Dermis blood vessel endothelial cell (primary cell): ENCODE results near the gene WNK4. TPM values are rescaled to one million over a fixed set of nuclear protein-coding genes. Genes with fewer than 3 reads are reported as not detected.
A peak's percentile ranks its signal among the peaks of the same experiment; 100 is the strongest.

Experiments
- DNase-seq: peaks from one replicate; pipeline ENCODE4 v3.0.0; 2010
- total RNA-seq: library from RNA; depleted of rRNA; stranded (reverse); fragments of >200 nt; gene quantifications from 2 replicates; pipeline ENCODE4 v1.2.3, GENCODE V29; 2014

The WNK4 gene
- total RNA-seq, 1 donor from 2014 or later, result 3.4 TPM

- DNase-seq, result peak; percentile 70
Observed at GRCh38 chr17:42773290-42774035, 6.9 kb upstream of the WNK4 start, which contains the start of gene VPS25. Gene VPS25 (plus strand): TSS chr17:42773449. CDS start chr17:42773476, 27 bp downstream.

DNA sequence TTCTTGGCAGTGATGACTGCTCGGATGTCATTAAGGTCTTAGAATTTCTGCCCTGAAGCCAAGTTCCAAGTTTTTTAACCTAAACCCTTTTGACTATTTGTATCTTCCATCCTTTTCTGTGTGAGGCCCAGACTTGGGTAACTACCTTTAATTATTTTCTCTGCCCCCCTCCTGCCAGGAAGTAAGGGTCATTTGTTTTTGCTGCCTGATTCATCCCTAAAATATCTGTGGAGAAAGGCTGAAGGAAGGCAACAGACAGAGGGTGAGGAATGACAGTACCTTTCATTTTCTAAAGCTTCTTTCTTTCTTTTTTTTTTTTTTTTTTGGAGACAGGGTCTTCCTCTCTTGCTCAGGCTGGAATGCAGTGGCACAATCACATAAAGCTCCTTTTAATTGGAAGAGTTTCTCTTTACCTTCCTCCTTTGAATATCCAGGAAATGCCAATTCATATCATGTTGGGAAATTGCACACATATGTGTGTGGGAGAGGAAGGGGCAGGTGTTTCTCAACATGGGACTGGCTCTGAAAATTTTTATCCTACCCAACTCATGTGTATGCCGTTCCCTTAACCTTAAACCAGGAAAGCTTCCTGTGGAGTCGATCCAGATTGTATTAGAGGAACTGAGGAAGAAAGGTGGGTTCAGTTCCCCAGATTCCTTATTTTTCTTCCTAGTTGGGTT lies 6.2 kb upstream of the WNK4 start:
- DNase-seq, result peak; percentile 64

DNA sequence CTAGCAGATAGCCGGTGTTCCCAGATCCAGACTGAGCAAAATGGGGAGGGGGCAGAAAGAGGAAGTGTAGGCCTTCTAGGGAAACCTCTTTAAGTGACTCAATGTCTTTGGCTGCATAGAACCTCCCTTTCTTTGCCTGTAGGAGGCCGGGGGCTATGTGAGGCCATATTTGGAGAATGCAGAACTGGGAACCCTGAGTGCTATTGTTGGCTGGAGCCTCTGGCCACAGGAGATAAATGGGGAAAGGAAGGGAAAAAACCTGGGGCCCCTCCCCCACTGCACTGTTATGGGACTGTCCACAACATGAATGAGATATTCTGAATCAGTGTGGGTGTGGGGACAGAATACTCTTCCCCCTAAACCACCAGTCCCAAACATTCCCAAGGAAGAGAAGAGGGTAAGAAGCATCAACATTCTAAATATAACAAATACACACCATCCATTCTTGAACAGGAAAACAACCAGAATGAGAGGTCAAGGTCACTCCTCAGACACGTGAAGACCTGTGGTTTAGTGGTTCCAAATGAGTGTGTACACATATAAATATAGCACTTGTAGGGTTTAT lies 4.8 kb upstream of the WNK4 start:
- peak; percentile 66 for DNase-seq

DNA sequence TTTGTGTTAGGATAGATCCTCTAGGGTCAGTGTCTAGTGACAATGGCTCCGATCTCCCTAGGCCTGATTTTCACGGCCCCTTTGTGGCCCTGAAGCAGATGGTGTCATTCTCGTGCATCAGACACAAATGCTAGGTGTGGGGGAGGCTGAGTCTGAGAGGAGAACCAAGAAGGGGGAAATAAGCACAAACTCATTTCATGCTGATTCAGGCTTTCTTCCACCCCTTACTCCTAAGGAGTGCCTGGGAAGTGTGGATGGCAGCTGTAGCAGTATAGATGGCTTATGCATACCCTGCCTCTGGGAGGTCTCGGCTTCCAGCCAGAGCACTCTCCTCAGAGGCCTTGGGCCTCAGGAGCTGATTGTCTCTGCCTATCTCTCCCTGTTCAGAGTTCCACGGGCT lies 1.8 kb upstream of the WNK4 start:
- DNase-seq, result no peak

GRCh38 chr17:42779304-42779935 lies 990 bp upstream of the WNK4 start:
- DNase-seq, result no peak

DNA sequence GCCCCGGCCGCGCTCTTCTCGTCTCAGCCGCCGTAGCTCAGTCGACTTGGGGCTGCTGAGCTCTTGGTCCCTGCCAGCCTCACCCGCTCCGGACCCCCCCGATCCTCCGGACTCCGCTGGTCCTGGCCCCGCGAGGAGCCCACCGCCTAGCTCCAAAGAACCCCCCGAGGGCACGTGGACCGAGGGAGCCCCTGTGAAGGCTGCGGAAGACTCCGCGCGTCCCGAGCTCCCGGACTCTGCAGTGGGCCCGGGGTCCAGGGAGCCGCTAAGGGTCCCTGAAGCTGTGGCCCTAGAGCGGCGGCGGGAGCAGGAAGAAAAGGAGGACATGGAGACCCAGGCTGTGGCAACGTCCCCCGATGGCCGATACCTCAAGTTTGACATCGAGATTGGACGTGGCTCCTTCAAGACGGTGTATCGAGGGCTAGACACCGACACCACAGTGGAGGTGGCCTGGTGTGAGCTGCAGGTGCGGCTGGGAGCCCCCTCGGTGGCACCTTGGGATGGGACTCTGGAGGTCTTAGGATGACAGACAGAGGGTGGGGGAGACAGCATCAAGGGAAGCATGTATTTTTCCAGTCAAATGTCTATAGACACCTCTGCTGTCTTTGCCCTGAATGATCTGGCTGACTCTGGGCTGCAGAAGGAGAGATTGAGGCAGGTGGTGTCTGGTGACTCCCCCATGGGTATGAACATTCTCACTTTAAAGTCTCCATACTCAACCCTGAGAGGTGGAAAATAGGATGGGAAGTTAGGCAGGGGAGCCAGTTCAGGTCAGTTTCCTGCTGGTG lies 635 bp downstream of the WNK4 start:
- DNase-seq, result peak; percentile 39

GRCh38 chr17:42781639-42782165 lies 1.3 kb downstream of the WNK4 start:
- DNase-seq, result peak; percentile 5

GRCh38 chr17:42782166-42783061 lies 2.0 kb downstream of the WNK4 start:
- peak; percentile 13 for DNase-seq

GRCh38 chr17:42783062-42783790 lies 2.8 kb downstream of the WNK4 start:
- DNase-seq, result peak; percentile 69

DNA sequence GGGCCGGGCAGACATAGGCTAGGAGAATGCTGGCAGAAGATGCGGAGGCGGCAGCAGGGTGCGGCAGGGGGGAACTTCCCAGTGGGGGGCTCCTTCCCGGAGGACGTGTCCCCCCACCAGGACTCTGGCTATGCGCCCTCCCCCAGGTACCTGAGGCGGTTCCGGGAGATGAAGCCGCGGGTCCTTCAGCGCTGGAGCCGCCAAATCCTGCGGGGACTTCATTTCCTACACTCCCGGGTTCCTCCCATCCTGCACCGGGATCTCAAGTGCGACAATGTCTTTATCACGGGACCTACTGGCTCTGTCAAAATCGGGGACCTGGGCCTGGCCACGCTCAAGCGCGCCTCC lies 3.4 kb downstream of the WNK4 start:
- DNase-seq, result peak; percentile 11

DNA sequence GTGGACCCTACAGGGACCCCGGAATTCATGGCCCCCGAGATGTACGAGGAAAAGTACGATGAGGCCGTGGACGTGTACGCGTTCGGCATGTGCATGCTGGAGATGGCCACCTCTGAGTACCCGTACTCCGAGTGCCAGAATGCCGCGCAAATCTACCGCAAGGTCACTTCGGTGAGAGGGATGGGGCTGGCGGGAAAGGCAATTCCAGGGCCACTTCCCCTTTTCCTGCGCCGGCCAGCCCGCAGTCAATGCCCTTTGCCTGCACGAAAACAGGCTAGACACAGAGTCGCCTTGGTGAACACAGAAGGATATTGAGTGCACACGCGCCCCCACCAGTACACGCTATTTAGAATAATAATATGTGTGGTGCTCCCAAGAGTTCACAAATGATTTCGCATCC lies 4.0 kb downstream of the WNK4 start:
- peak; percentile 31 for DNase-seq

GRCh38 chr17:42784811-42785592 lies 4.6 kb downstream of the WNK4 start:
- no peak for DNase-seq

GRCh38 chr17:42787266-42787665 lies 6.9 kb downstream of the WNK4 start:
- DNase-seq, result no peak

- DNase-seq, result no peak
Observed at GRCh38 chr17:42791948-42792347, 11.5 kb downstream of the WNK4 start.

- no peak for DNase-seq
Observed at GRCh38 chr17:42792545-42792944, 12.1 kb downstream of the WNK4 start.

GRCh38 chr17:42795061-42795460 lies 14.7 kb downstream of the WNK4 start:
- DNase-seq, result no peak

- no peak for DNase-seq
Observed at GRCh38 chr17:42795465-42795864, 15.1 kb downstream of the WNK4 start.

DNA sequence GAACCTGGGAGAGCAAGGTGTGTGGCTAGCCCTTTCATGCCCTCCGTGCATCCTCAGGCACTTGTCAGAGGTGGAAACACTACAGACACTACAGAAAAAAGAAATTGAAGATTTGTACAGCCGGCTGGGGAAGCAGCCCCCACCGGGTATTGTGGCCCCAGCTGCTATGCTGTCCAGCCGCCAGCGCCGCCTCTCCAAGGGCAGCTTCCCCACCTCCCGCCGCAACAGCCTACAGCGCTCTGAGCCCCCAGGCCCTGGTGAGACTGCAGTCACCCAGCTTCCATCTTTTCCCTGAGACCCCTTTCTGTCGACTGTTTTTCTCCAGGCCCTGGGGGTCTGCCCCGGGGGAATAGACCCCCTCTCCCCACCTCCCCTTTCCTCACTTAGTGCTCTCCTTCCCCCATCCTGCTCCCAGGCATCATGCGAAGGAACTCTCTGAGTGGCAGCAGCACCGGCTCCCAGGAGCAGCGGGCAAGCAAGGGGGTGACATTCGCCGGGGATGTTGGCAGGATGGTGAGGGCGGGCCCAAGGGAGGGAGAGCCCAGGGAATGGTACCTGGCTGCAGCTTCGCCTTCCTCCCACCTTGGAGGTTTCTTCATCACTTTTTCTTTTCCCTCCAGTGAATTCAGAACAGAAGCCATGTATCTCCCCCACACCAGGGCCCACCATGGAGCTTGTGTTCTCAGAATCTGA lies 15.8 kb downstream of the WNK4 start:
- no peak for DNase-seq
